Right ventricle myocardium inferior (tissue), 1 donor: ENCODE measurements around the gene TMC7. TPM values are rescaled to one million over a fixed set of nuclear protein-coding genes. Genes with fewer than 3 reads are reported as not detected.
A peak's percentile ranks its signal among the peaks of the same experiment; 100 is the strongest.
"Not testable (repeated sequence)": the region's sequence is repeated elsewhere in the genome, so short reads cannot be mapped to it uniquely, and the experiment has no call there.

Experiments
- ATAC-seq: fragments of 200-7000 bp; cut with Tn5 transposase; one replicate; pipeline ENCODE4 v1.9.1; 2020; ENCODE audit warnings: mild to moderate bottlenecking, moderate library complexity
- DNase-seq: peaks from one replicate; pipeline ENCODE4 v3.0.0; 2021; ENCODE audit errors: missing footprints
- intact Hi-C: fragments of 100-400 bp; cut with DNase I; formaldehyde crosslinking; loops from one replicate; pipeline ENCODE4 v1.11.0; 2022
- total RNA-seq: library from RNA; stranded (reverse); fragmentation: NEBNext Ultra II Directional; extraction: Animal tissue kit (Norgen Biotek cat#: 25700); gene quantifications from one replicate; pipeline ENCODE4 v1.2.1, GENCODE V29; 2021
- donor health status: DM: no; HTN: yes; CAD: no; lungs with severe emphysema.

Gene TMC7
- total RNA-seq, 1 donor from 2014 or later: 1.3 TPM

DNA sequence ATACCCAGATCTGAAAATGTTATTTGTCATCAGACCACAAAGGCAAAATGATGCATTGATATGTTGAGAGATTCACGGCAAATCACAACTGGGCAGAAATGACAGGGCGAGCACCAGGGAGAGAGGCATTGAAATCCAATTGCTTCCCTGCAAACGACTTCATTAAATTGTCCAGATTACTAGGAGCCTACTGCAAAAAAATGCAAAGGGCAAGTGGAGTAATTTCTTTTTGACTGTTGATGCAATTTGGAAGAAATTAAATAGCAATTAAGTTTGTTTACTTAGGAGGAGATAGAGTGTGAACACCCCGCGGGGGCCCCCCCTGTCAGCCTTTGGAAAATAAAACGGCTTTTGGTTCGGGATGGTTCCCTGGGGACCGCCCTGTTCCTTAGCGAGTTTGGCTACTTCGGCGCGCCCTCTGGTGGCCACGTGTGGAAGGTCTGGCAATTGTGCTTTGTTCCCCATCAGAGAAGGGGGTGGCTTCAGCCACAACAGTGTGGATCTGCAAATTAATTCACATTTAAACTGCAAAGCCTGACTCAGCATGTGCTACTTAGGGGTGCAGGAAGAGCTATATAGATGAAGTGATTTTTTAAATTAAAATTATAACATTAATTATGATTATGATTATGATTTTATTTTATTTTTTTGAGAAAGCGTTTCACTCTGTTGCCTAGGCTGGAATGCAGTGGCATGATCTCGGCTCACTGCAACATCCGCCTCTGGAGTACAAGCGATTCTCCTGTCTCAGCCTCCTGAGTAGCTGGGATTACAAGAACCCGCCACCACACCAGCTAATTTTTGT, 14.5 kb upstream of the TMC7 start:
- intact Hi-C loops: loop anchor here (5.0 to 10.0 kb wide), 2 partner anchors 54 to 167 kb away; partner anchors contain the start of gene ARL6IP1
- DNase-seq: peak; percentile 94
- peak; percentile 92 for ATAC-seq

DNA sequence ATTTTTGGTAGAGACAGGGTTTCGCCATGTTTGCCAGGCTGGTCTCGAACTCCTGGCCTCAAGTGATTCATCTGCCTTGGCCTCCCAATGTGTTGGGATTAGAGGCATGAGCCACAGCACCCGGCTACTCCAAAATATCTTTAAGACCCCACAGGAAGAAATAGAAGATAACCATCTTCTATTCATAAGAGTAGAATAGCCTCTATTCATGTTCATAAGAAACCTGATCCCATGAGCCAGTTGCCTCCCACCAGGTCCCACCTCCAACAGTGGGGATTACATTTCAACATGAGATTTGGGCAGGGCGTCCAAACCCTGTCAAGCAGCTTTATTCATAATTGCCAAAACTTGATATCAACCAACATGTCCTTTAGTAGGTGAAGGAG, 13.9 kb upstream of the TMC7 start:
- DNase-seq (no peak), ATAC-seq (no peak)
- intact Hi-C loops: loop anchor here (5.0 to 10.0 kb wide), 2 partner anchors 55 to 168 kb away; partner anchors contain the start of gene ARL6IP1

DNA sequence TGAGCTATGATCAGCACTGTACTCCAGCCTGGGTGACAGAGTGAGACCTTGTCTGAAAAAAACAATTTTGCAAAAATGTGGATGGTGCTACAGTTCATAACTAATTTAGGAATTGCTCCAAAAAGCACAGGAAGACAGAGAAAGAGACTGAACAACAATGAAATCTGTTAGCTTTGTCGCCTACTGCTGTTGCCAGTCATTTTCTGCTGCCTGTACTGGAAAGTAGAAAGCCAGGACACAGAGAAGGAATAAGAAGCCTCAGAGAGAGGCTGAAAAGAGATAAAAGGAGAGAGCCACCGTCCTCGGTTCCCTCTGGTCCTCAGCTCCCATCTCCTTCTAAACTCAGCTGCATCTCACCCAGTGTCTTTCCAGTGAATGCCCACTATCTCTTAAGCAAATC, 8.6 kb upstream of the TMC7 start:
- ATAC-seq: no peak
- intact Hi-C loops: no loop called here

DNA sequence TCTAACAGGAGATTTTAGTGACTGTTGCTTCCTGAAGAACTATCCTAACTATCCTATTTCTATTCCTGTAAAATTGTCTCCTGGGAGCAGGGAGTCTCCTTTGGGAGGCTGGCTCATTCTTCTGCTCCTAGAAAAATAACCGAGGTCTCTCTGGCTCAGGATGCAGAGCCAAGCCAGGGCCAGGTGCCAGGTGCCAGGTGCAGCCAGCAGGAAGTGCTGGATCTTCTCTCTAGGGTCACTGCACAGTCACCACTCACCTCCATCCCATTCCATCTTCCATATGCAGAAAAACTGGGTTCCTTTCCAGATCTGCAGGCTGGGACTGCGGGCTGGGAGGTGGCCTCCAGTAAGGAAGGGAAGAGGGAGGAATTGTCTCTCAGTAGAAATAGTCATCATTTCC, 3.8 kb upstream of the TMC7 start:
- ATAC-seq (no peak), DNase-seq (no peak)
- intact Hi-C loops: loop anchor here (10.0 kb wide), 1 partner anchor 395 kb away; no protein-coding TSS in a partner anchor

More for the DNA sequence above, 8.6 kb upstream of the TMC7 start:
- DNase-seq: no peak

DNA sequence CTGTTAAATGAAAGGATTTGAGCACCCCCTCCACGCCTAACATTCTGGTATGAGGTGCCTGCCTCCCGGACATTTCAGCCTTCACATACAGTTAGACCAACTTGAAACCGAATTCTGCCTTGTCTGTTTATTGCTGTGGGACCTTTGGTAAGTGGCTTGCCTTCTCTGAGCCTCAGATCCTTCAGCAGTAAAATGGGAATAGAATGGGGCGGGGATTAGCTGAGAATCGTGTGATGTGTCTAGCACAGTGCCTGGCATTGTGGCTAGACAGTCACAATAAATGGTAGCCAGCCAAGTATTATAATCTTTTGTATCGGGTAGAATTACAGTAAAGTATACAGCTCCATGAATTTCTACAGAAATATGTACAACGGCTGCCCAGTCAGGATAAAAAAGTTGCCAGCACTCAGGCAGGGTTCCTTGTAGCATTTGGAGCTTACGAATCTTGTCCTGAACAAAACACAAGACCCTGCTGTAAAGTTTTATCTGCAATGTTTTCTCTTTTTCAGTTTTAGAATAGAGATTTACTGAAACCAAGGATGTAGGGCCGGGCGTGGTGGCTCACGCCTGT, 786 bp downstream of the TMC7 start:
- no peak for DNase-seq
- ATAC-seq: no peak
- intact Hi-C loops: loop anchor here (2.0 to 10.0 kb wide), 2 partner anchors 84 to 390 kb away; no protein-coding TSS in a partner anchor

DNA sequence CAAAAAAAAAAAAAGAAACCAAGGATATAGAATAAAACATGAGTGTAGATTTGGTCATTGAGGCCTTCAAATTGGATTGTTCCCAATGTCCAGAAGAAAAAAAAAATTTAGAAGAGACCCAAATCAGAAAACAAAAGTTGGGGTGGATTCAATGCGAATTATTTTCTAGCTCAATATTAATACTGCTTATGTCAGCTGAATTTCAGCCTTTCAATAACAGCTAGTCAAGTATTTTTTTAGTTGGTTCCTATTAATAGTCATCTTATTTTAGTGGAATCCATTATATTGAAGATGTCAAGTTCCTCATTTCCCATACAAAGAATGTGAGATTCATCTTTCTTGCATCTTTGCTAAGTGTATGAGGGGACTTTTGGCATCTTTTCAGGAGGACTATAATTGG, 1.5 kb downstream of the TMC7 start:
- intact Hi-C loops: loop anchor here (2.0 to 10.0 kb wide), 2 partner anchors 84 to 390 kb away; no protein-coding TSS in a partner anchor
- DNase-seq, ATAC-seq: not testable (repeated sequence)

DNA sequence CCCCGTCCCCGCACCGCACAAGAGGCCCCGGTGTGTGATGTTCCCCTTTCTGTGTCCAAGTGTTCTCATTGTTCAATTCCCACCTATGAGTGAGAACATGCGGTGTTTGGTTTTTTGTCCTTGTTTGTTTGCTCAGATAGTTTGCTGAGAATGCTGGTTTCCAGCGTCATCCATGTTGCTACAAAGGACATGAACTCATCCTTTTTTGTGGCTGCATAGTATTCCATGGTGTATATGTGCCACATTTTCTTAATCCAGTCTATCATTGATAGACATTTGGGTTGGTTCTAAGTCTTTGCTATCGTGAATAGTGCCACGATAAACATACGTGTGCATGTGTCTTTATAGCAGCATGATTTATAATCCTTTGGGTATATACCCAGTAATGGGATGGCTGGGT, 8.0 kb downstream of the TMC7 start:
- intact Hi-C loops, DNase-seq, ATAC-seq: not testable (repeated sequence)

DNA sequence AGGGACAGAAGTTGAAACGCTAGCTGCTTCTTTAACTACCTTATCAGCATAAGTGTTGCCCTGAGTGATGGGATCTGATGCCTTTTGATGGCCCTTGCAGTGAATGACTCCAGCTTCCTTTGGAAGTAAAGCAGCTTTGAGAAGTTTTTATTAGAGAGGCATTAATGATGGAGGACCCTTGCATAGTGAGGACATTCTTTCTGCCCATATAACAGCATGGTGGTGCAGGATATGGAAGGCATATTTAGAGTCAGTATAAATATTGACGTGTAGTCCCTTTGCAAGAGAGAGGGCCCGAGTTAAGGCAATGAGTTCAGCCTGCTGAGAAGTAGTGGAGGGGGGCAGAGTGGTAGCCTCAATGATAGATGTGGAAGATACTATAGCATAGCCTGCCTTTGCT, 9.8 kb downstream of the TMC7 start:
- DNase-seq, ATAC-seq, intact Hi-C loops: not testable (repeated sequence)

DNA sequence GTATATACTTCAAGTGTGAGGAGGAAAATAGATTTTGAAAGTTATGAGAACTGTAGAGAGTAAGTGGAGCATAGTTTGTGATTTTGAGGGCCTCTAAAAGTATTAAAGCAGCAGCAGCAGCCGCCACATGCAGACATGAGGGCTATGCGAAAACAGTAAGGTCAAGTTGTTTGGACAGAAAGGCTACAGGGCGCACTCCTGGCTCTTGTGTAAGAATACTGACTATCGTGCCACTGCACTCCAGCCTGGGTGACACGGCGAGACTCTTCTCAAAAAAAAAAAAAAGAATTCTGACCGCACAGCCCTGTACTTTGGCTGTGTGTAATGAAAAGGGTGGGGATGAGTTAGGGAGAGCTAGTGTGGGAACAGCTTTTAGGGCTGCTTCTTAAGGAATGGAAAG, 10.4 kb downstream of the TMC7 start:
- ATAC-seq, DNase-seq, intact Hi-C loops: not testable (repeated sequence)

DNA sequence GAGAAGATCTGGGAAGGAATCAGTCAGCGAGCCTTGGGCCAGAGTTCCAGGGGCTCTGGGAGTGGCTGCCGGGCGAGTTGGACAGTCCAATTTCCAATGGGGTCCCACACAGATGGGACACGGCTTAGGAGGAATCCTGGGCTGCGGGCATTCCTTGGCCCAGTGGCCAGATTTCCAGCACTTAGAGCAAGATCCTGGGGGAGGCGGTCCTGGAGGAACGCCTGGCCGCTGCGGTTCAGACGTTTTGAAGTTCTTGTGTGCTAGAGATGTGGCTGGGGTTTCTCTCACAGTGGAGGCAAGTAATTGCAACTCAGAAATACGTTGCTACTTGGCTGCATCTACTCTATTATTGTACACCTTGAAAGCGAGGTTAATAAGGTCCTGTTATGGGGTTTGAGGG, 11.7 kb downstream of the TMC7 start:
- DNase-seq, intact Hi-C loops, ATAC-seq: not testable (repeated sequence)

DNA sequence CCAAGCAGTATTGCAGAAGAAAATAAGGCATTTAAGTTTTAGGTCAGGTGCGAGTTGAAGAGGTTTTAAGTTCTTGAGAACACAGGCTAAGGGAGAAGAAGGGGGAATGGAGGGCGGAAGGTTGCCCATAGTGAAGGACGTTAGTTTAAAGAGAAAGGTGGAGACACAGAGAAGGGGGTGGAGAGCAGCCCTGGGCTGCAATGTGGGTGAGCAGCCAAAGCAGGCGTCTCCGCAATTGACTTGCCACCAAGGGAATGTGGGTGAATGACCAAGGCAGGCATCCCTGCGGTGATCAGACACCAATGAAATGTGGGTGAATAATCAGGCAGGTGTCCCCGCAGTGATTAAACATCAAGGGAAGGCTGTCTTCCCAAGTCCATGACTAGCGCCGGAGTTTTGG, 12.8 kb downstream of the TMC7 start:
- intact Hi-C loops, ATAC-seq, DNase-seq: not testable (repeated sequence)

DNA sequence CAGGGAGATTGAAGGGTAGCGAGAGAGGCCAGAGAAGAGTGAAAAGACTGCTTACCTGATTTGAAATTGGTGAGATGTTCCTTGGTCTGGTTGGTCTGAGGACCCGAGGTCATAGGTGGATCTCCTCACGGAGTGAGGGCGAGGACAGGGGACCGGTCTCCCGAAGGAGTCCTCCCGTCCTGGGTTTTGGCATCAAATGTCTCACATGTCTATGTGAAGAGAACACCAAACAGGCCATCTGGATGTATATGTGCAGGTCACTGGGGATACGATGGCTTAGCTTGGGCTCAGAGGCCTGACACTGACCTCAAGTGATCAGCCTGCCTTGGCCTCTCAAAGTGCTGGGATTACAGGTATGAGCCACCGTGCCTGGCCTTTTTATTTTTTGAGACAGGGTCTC, 13.3 kb downstream of the TMC7 start:
- DNase-seq, ATAC-seq, intact Hi-C loops: not testable (repeated sequence)

DNA sequence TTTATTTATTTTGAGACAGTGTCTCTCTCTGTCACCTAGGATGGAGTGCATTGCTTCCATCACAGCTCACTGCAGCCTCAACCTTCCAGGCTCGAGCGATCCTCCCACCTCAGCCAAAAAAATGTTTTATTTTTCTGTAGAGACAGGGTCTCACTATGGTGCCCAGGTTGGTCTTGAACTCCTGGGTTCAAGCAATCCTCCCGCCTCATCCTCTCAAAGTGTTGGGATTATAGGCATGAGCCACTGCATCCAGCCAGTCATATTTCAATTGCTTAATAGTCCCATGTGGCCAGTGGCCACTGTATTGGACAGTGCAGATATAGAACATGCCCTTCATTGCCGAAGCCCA, 15.3 kb downstream of the TMC7 start:
- DNase-seq (no peak), ATAC-seq (no peak)
- intact Hi-C loops: no loop called here

DNA sequence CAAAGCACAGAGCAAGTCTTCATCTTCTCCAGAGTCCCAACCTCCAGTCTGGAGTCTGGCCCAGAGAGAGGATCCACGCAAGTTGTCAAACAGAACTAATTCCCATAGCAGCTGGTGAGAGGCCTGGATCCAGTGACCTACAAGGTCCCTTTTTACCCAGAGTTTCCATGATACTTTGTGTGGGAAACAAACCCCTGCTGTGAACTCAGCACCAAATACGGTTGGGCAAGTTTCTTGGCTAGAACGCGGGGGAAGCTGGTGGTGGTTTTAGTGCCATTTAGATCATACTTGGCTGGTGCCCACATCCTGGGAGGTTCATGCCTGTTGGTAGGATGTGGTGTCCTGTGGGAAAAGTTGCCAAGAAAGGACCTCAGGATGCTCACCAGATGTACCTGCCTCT, 18.1 kb downstream of the TMC7 start:
- DNase-seq (no peak), ATAC-seq (no peak)
- intact Hi-C loops: no loop called here

DNA sequence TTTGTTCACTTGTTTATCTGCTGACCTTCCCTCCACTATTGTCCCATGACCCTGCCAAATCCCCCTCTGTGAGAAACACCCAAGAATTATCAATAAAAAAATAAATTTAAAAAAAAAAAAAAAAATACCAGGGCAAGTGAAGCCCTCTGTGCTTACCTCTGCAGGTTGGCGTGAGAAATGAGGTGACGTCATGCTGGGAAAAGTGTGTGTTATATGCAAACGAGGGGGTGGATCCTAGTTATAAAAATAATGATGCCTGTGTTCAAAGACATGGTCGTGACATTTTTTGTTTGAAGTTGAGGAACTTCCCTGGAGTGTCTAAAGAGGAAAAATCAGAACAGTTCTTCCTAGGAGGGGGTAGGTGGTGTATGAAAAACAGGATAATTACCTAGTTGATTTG, 20.2 kb downstream of the TMC7 start:
- intact Hi-C loops: no loop called here
- ATAC-seq: no peak
- DNase-seq: no peak

DNA sequence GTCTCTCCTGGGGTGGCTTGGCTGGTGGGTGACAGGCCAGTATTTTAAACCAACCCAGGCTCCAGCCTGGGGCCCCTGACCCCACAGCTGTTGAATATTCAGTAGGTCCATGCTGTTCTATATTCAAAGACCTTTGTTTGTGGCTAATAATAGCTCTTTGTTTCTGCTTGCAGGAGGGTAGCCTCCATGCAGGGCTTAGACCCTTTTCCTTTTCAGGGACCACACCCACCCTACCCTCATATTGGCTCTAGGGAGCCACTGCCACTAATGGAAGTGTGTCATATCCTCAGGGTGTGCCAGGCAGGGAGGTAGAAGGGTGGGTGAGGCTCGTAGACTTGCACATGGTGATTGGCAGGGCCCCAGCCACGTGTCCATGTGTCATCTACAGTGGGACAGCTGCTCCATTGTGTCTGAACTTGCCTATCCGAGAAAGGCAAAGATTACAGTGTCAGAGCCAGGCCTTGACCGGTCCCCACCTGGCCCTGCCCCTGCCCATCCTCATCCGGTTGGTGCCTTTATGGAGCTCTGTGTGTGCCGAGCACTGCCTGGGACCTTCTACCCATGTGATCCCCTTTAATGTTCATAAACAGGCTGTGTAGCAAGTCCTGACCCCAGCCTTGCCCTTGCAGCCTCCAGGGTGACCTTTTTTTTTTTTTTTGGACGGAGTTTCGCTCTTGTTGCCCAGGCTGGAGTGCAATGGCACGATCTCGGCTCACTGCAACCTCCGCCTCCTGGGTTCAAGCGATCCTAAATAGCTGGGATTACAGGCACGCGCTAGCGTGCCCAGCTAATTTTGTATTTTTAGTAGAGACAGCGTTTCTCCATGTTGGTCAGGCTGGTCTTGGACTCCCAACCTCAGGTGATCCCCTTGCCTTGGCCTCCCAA, 22.1 kb downstream of the TMC7 start:
- DNase-seq: no peak
- no peak for ATAC-seq
- intact Hi-C loops: no loop called here

DNA sequence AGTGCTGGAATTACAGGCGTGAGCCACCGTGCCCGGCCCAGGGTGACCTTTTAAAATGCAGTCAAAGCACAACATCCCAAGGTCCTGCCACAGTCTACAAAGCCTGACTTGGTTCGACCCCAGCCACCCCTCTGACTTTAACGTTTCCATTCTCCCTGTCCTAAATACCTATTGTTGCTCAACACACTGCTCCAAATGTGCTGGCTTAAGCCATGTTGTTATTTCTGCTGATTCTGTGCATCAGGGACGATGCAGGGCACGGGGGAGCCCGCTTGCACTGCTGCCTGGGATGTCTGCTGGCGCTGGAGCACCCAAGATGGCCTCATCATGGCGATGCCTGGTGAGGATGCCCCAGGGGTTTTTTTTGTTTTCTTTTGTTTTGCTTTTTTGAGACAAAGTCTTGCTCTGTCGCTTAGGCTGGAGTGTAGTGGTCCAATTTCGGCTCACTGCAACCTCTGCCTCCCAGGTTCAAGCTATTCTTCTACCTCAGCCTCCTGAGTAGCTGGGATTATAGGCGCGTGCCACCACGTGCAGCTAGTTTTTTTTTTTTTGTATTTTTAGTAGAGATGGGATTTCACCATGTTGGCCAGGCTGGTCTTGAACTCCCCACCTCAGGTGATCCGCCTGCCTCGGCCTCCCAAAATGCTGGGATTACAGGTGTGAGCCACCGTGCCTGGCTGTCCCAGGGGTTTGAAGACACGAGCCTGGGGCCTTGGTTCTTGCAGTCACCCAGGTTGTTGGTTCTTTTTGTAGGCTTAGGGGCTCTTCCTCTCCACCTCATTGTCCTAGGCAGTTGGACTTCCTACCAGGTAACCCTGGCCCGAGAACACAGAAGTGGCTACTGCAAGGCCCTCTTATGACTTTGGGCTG, 22.9 kb downstream of the TMC7 start:
- DNase-seq: no peak
- intact Hi-C loops: no loop called here
- ATAC-seq: no peak
